Ishikawa (cell line): ENCODE results near the gene ZMYND8.

Experiments
- CEBPB ChIP-seq: IDR thresholded peaks from 2 replicates; pipeline ENCODE4 v1.6.1; 2012
- EP300 ChIP-seq: IDR thresholded peaks from 2 replicates; pipeline ENCODE4 v1.6.1; 2012; ENCODE audit warnings: borderline replicate concordance
- TAF1 ChIP-seq: IDR thresholded peaks from 2 replicates; pipeline ENCODE4 v1.6.1; 2012; ENCODE audit warnings: low read depth, mild to moderate bottlenecking
- TF ChIP-seq, protein P1 (sequence below): IDR thresholded peaks from 2 replicates; pipeline ENCODE4 v1.6.1; 2012

DNA sequence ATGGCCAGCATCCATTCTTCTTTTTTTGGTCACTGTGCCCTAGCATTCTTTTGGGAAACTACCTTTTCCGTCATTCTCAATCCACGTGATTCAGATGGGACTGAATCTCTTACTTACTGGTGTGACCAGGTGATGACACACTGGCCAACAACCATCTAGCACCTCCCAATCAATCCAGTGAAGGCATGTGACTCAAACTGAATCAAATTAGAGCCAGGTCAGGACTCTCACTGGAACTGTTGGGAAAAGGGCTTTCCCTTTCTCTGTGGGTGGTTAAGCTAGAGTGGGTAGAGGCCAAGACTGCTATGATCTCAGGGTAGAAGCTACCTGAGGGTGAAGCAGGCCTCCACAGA, 36.2 kb upstream of the ZMYND8 start:
- TF ChIP-seq CEBPB: no peak
- TF ChIP-seq, protein P1, sequence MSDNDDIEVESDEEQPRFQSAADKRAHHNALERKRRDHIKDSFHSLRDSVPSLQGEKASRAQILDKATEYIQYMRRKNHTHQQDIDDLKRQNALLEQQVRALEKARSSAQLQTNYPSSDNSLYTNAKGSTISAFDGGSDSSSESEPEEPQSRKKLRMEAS: no peak
- TF ChIP-seq EP300: no peak
- no peak for TF ChIP-seq TAF1
